ENCODE measurements around the gene GPR162.

DNA sequence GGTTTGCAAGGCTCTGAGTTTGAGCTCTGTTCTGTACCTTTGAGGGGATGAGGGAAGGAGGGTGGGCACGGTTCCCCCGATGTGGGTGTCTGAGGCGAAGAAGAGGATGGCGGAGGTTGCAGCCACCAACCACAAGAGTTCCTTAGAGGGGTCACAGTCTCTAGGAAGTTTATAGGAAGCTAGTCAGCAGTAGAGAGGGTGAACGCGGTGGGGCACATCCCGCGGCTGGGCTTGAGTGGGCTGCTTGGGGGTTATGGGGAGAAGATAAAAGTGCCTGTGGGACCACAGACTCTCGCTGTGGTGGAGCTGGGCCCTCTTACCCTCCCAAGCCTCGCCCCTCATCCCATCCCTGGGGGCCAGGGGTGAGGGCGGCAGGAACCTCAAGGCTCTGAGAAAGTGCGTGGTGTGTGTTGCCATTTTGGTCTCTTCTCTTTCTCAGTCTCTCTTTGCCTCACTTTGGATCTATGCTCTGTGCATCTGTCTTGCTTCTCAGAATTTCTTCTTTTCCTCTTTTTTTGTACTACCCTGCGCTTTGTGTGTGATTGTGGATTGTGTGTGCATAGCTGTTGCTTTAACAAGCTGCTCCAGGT, 29.6 kb upstream of the GPR162 start:
- no peak for TF ChIP-seq SP1 (IDR thresholded peaks at IDR 0.05)
- no peak for TF ChIP-seq NFRKB (IDR thresholded peaks at IDR 0.05)
- no peak for TF ChIP-seq ELF4 (IDR thresholded peaks at IDR 0.05)
- TF ChIP-seq ARNT (IDR thresholded peaks at IDR 0.05): no peak
- TF ChIP-seq SUZ12 (IDR thresholded peaks at IDR 0.05): no peak
- no peak for TF ChIP-seq L3MBTL2 (conservative IDR thresholded peaks at IDR 0.05)
- TF ChIP-seq FOXM1 (IDR thresholded peaks at IDR 0.05; ENCODE audit: borderline replicate concordance): no peak
- TF ChIP-seq FOXA1 (IDR thresholded peaks at IDR 0.05): no peak
- TF ChIP-seq FOXK2 (IDR thresholded peaks at IDR 0.05): no peak
- no peak for TF ChIP-seq TARDBP (IDR thresholded peaks at IDR 0.05)
- TF ChIP-seq ZNF384 (IDR thresholded peaks at IDR 0.05): no peak
- no peak for TF ChIP-seq BHLHE40 (IDR thresholded peaks at IDR 0.05; ENCODE audit: borderline replicate concordance)
- no peak for TF ChIP-seq CTBP1 (IDR thresholded peaks at IDR 0.05; ENCODE audit: borderline replicate concordance)
- TF ChIP-seq, protein P1, sequence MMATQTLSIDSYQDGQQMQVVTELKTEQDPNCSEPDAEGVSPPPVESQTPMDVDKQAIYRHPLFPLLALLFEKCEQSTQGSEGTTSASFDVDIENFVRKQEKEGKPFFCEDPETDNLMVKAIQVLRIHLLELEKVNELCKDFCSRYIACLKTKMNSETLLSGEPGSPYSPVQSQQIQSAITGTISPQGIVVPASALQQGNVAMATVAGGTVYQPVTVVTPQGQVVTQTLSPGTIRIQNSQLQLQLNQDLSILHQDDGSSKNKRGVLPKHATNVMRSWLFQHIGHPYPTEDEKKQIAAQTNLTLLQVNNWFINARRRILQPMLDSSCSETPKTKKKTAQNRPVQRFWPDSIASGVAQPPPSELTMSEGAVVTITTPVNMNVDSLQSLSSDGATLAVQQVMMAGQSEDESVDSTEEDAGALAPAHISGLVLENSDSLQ (IDR thresholded peaks at IDR 0.05): no peak
